ENCODE measurements around the gene ABLIM3.

The ABLIM3 gene

GRCh38 chr5:149152317-149152746, 11.0 kb downstream of the ABLIM3 start:
- Histone ChIP-seq H3K9ac (ENCODE audit: low read length) (no peak overlapping the region), H3K4me1 (ENCODE audit: control insufficient read depth, insufficient read depth, low read length) (no peaks in the 10 kb centered on the region), H3K27me3 (ENCODE audit: control insufficient read depth, insufficient read depth, low read length) (no peaks in the 10 kb centered on the region)

GRCh38 chr5:149153193-149153750, 12.0 kb downstream of the ABLIM3 start:
- no peaks in the 10 kb centered on the region for H3K36me3 ChIP-seq (ENCODE audit: control insufficient read depth, insufficient read depth, low read length)
- H3K27me3 ChIP-seq (ENCODE audit: control insufficient read depth, insufficient read depth, low read length): no peaks in the 10 kb centered on the region
- no peaks in the 10 kb centered on the region for H3K9me3 ChIP-seq (ENCODE audit: control insufficient read depth, low read length)
- no peak overlapping the region for H3K9ac ChIP-seq (ENCODE audit: low read length)
- no peak overlapping the region for H3K4me3 ChIP-seq (ENCODE audit: low read length)
- H3K4me1 ChIP-seq (ENCODE audit: control insufficient read depth, insufficient read depth, low read length): no peaks in the 10 kb centered on the region

More at GRCh38 chr5:149152317-149152746, 11.0 kb downstream of the ABLIM3 start:
- no peaks in the 10 kb centered on the region for H3K9me3 ChIP-seq (ENCODE audit: control insufficient read depth, low read length)
- H3K36me3 ChIP-seq (ENCODE audit: control insufficient read depth, insufficient read depth, low read length): no peaks in the 10 kb centered on the region
- no peak overlapping the region for H3K4me3 ChIP-seq (ENCODE audit: low read length)

GRCh38 chr5:149153751-149154610, 12.7 kb downstream of the ABLIM3 start:
- no peak overlapping the region for H3K9ac ChIP-seq (ENCODE audit: low read length)
- no peaks in the 10 kb centered on the region for H3K36me3 ChIP-seq (ENCODE audit: control insufficient read depth, insufficient read depth, low read length)
- H3K4me1 ChIP-seq (ENCODE audit: control insufficient read depth, insufficient read depth, low read length): no peaks in the 10 kb centered on the region
- H3K27me3 ChIP-seq (ENCODE audit: control insufficient read depth, insufficient read depth, low read length): no peaks in the 10 kb centered on the region
- no peaks in the 10 kb centered on the region for H3K9me3 ChIP-seq (ENCODE audit: control insufficient read depth, low read length)
- no peak overlapping the region for H3K4me3 ChIP-seq (ENCODE audit: low read length)

- no peaks in the 10 kb centered on the region for H3K27me3 ChIP-seq (ENCODE audit: control insufficient read depth, insufficient read depth, low read length)
- H3K9me3 ChIP-seq (ENCODE audit: control insufficient read depth, low read length): no peaks in the 10 kb centered on the region
- H3K36me3 ChIP-seq (ENCODE audit: control insufficient read depth, insufficient read depth, low read length): no peaks in the 10 kb centered on the region
- no peaks in the 10 kb centered on the region for H3K4me1 ChIP-seq (ENCODE audit: control insufficient read depth, insufficient read depth, low read length)
- no peak overlapping the region for H3K9ac ChIP-seq (ENCODE audit: low read length)
- H3K4me3 ChIP-seq (ENCODE audit: low read length): no peak overlapping the region
Measured at GRCh38 chr5:149154650-149155049, 13.4 kb downstream of the ABLIM3 start.

GRCh38 chr5:149156435-149157083, 15.3 kb downstream of the ABLIM3 start:
- H3K36me3 ChIP-seq (ENCODE audit: control insufficient read depth, insufficient read depth, low read length): no peaks in the 10 kb centered on the region
- H3K27me3 ChIP-seq (ENCODE audit: control insufficient read depth, insufficient read depth, low read length): no peaks in the 10 kb centered on the region
- no peaks in the 10 kb centered on the region for H3K9me3 ChIP-seq (ENCODE audit: control insufficient read depth, low read length)
- no peak overlapping the region for H3K4me3 ChIP-seq (ENCODE audit: low read length)
- no peak overlapping the region for H3K9ac ChIP-seq (ENCODE audit: low read length)
- peaks cover 13% of the 10 kb centered on the region for H3K4me1 ChIP-seq (ENCODE audit: control insufficient read depth, insufficient read depth, low read length)

GRCh38 chr5:149157330-149157729, 16.0 kb downstream of the ABLIM3 start:
- Histone ChIP-seq H3K4me3 (ENCODE audit: low read length) (no peak overlapping the region), H3K9me3 (ENCODE audit: control insufficient read depth, low read length) (no peaks in the 10 kb centered on the region), H3K36me3 (ENCODE audit: control insufficient read depth, insufficient read depth, low read length) (no peaks in the 10 kb centered on the region), H3K9ac (ENCODE audit: low read length) (no peak overlapping the region), H3K27me3 (ENCODE audit: control insufficient read depth, insufficient read depth, low read length) (no peaks in the 10 kb centered on the region), H3K4me1 (ENCODE audit: control insufficient read depth, insufficient read depth, low read length) (peaks cover 13% of the 10 kb centered on the region)

GRCh38 chr5:149160291-149160787, 19.0 kb downstream of the ABLIM3 start:
- Histone ChIP-seq H3K36me3 (ENCODE audit: control insufficient read depth, insufficient read depth, low read length) (no peaks in the 10 kb centered on the region), H3K4me1 (ENCODE audit: control insufficient read depth, insufficient read depth, low read length) (peaks cover 13% of the 10 kb centered on the region), H3K9ac (ENCODE audit: low read length) (no peak overlapping the region), H3K27me3 (ENCODE audit: control insufficient read depth, insufficient read depth, low read length) (no peaks in the 10 kb centered on the region), H3K4me3 (ENCODE audit: low read length) (no peak overlapping the region), H3K9me3 (ENCODE audit: control insufficient read depth, low read length) (no peaks in the 10 kb centered on the region)

GRCh38 chr5:149161026-149161687, 19.9 kb downstream of the ABLIM3 start:
- H3K4me3 ChIP-seq (ENCODE audit: low read length): no peak overlapping the region
- H3K4me1 ChIP-seq (ENCODE audit: control insufficient read depth, insufficient read depth, low read length): peaks cover 13% of the 10 kb centered on the region
- H3K9ac ChIP-seq (ENCODE audit: low read length): no peak overlapping the region
- H3K36me3 ChIP-seq (ENCODE audit: control insufficient read depth, insufficient read depth, low read length): no peaks in the 10 kb centered on the region
- no peaks in the 10 kb centered on the region for H3K9me3 ChIP-seq (ENCODE audit: control insufficient read depth, low read length)
- no peaks in the 10 kb centered on the region for H3K27me3 ChIP-seq (ENCODE audit: control insufficient read depth, insufficient read depth, low read length)

GRCh38 chr5:149161850-149162249, 20.6 kb downstream of the ABLIM3 start:
- Histone ChIP-seq H3K4me3 (ENCODE audit: low read length) (no peak overlapping the region), H3K4me1 (ENCODE audit: control insufficient read depth, insufficient read depth, low read length) (peaks cover 13% of the 10 kb centered on the region), H3K9me3 (ENCODE audit: control insufficient read depth, low read length) (no peaks in the 10 kb centered on the region), H3K9ac (ENCODE audit: low read length) (no peak overlapping the region), H3K27me3 (ENCODE audit: control insufficient read depth, insufficient read depth, low read length) (no peaks in the 10 kb centered on the region), H3K36me3 (ENCODE audit: control insufficient read depth, insufficient read depth, low read length) (no peaks in the 10 kb centered on the region)

GRCh38 chr5:149162401-149163084, 21.2 kb downstream of the ABLIM3 start:
- Histone ChIP-seq H3K9ac (ENCODE audit: low read length) (no peak overlapping the region), H3K9me3 (ENCODE audit: control insufficient read depth, low read length) (no peaks in the 10 kb centered on the region), H3K4me1 (ENCODE audit: control insufficient read depth, insufficient read depth, low read length) (peaks cover 13% of the 10 kb centered on the region), H3K36me3 (ENCODE audit: control insufficient read depth, insufficient read depth, low read length) (no peaks in the 10 kb centered on the region), H3K27me3 (ENCODE audit: control insufficient read depth, insufficient read depth, low read length) (no peaks in the 10 kb centered on the region), H3K4me3 (ENCODE audit: low read length) (no peak overlapping the region)

- H3K27me3 ChIP-seq (ENCODE audit: control insufficient read depth, insufficient read depth, low read length): no peaks in the 10 kb centered on the region
- H3K4me3 ChIP-seq (ENCODE audit: low read length): no peak overlapping the region
- H3K9ac ChIP-seq (ENCODE audit: low read length): no peak overlapping the region
- no peaks in the 10 kb centered on the region for H3K9me3 ChIP-seq (ENCODE audit: control insufficient read depth, low read length)
- no peaks in the 10 kb centered on the region for H3K36me3 ChIP-seq (ENCODE audit: control insufficient read depth, insufficient read depth, low read length)
- H3K4me1 ChIP-seq (ENCODE audit: control insufficient read depth, insufficient read depth, low read length): peaks cover 13% of the 10 kb centered on the region
Measured at GRCh38 chr5:149164731-149165130, 23.4 kb downstream of the ABLIM3 start.
